HEK293T (cell line): ENCODE data around the gene MUC4.
"Not testable (repeated sequence)": the region's sequence is repeated elsewhere in the genome, so short reads cannot be mapped to it uniquely, and the experiment has no call there.

ENCODE experiments used
- CTCF ChIA-PET: fragments of 350-600 bp; formaldehyde crosslinking; extraction: SDS; loops from one replicate; lab custom pipeline; 2021; ENCODE audit warnings: antibody characterized with exemption, inconsistent platforms; lab: Yijun Ruan, JAX
- POLR2A ChIA-PET: fragments of 350-600 bp; formaldehyde crosslinking; extraction: SDS; loops from one replicate; lab custom pipeline; 2020; ENCODE audit warnings: antibody characterized with exemption, inconsistent platforms; lab: Yijun Ruan, JAX
- DNase-seq: peaks from one replicate; pipeline ENCODE4 v3.0.0; 2012; ENCODE audit warnings: mixed read lengths; ENCODE audit errors: extremely low spot score
- ARNT ChIP-seq: fragments of 450-650 bp; IDR thresholded peaks from 2 replicates; pipeline ENCODE4 v1.6.1; 2017; ENCODE audit warnings: mild to moderate bottlenecking
- BHLHE40 ChIP-seq: fragments of 450-650 bp; IDR thresholded peaks from 2 replicates; pipeline ENCODE4 v1.6.1; 2016; ENCODE audit warnings: mild to moderate bottlenecking, moderate library complexity, borderline replicate concordance
- CTBP1 ChIP-seq: fragments of 450-650 bp; IDR thresholded peaks from 2 replicates; pipeline ENCODE4 v1.6.1; 2016; ENCODE audit warnings: borderline replicate concordance
- ELF4 ChIP-seq: fragments of 450-650 bp; IDR thresholded peaks from 2 replicates; pipeline ENCODE4 v1.6.1; 2017; ENCODE audit warnings: antibody characterized with exemption
- FOXA1 ChIP-seq: fragments of 450-650 bp; IDR thresholded peaks from 2 replicates; pipeline ENCODE4 v1.6.1; 2016; ENCODE audit warnings: mild to moderate bottlenecking
- FOXK2 ChIP-seq: fragments of 450-650 bp; IDR thresholded peaks from 2 replicates; pipeline ENCODE4 v1.6.1; 2016; ENCODE audit warnings: mild to moderate bottlenecking
- FOXM1 ChIP-seq: fragments of 450-650 bp; IDR thresholded peaks from 2 replicates; pipeline ENCODE4 v1.6.1; 2017; ENCODE audit warnings: mild to moderate bottlenecking, borderline replicate concordance
- HDGF ChIP-seq: fragments of 450-650 bp; IDR thresholded peaks from 2 replicates; pipeline ENCODE4 v1.6.1; 2017; ENCODE audit warnings: antibody characterized with exemption, borderline replicate concordance
- L3MBTL2 ChIP-seq: fragments of 450-650 bp; conservative IDR thresholded peaks from 2 replicates; pipeline ENCODE4 v1.6.1; 2016; ENCODE audit warnings: mild to moderate bottlenecking
- LEF1 ChIP-seq: fragments of 450-650 bp; IDR thresholded peaks from 2 replicates; pipeline ENCODE4 v1.6.1; 2017; ENCODE audit warnings: mild to moderate bottlenecking, borderline replicate concordance
- NFRKB ChIP-seq: fragments of 450-650 bp; IDR thresholded peaks from 2 replicates; pipeline ENCODE4 v1.6.1; 2016; ENCODE audit warnings: mild to moderate bottlenecking, moderate library complexity
- PKNOX1 ChIP-seq: fragments of 450-650 bp; IDR thresholded peaks from 2 replicates; pipeline ENCODE4 v1.6.1; 2016
- SP1 ChIP-seq: fragments of 450-650 bp; IDR thresholded peaks from 2 replicates; pipeline ENCODE4 v1.6.1; 2017
- SUZ12 ChIP-seq: fragments of 450-650 bp; IDR thresholded peaks from 2 replicates; pipeline ENCODE4 v1.6.1; 2016; ENCODE audit warnings: mild to moderate bottlenecking
- TARDBP ChIP-seq: fragments of 450-650 bp; IDR thresholded peaks from 2 replicates; pipeline ENCODE4 v1.6.1; 2016
- ZNF384 ChIP-seq: fragments of 450-650 bp; IDR thresholded peaks from 2 replicates; pipeline ENCODE4 v1.6.1; 2016

Gene MUC4

GRCh38 chr3:195735036-195735695 lies 76.6 kb downstream of the MUC4 start:
- POLR2A ChIA-PET, result no interaction called here
- CTCF ChIA-PET, result no interaction called here
- no peak for DNase-seq
- TF ChIP-seq SP1 (no peak), LEF1 (no peak), SUZ12 (no peak), CTBP1 (no peak), FOXM1 (no peak), HDGF (no peak), FOXK2 (no peak), FOXA1 (no peak), PKNOX1 (no peak), BHLHE40 (no peak), TARDBP (no peak), NFRKB (no peak), L3MBTL2 (no peak), ELF4 (no peak), ZNF384 (no peak), ARNT (no peak)

GRCh38 chr3:195732940-195733339 lies 78.8 kb downstream of the MUC4 start:
- DNase-seq, result no peak
- TF ChIP-seq FOXA1 (no peak), NFRKB (no peak), L3MBTL2 (no peak), PKNOX1 (no peak)
- CTCF ChIA-PET, result no interaction called here
- POLR2A ChIA-PET, result no interaction called here

- ChIA-PET POLR2A (no interaction called here), CTCF (no interaction called here)
- no peak for TF ChIP-seq FOXA1
- TF ChIP-seq ELF4, result no peak
- no peak for TF ChIP-seq ARNT
- no peak for TF ChIP-seq FOXM1
- TF ChIP-seq BHLHE40, result no peak
- TF ChIP-seq SUZ12, result no peak
- TF ChIP-seq CTBP1, result no peak
- no peak for TF ChIP-seq TARDBP
- no peak for TF ChIP-seq HDGF
- no peak for TF ChIP-seq LEF1
- TF ChIP-seq L3MBTL2, result no peak
- no peak for TF ChIP-seq SP1
- TF ChIP-seq FOXK2, result no peak
- TF ChIP-seq ZNF384, result no peak
- TF ChIP-seq PKNOX1, result no peak
- no peak for TF ChIP-seq NFRKB
- no peak for DNase-seq
These were observed 80.3 kb downstream of the MUC4 start for GRCh38 chr3:195731356-195731905.

GRCh38 chr3:195729476-195730251 lies 82.1 kb downstream of the MUC4 start:
- no peak for DNase-seq
- TF ChIP-seq SUZ12 (no peak), SP1 (no peak), TARDBP (no peak), HDGF (no peak), FOXA1 (no peak), NFRKB (no peak), PKNOX1 (no peak), ZNF384 (no peak), ARNT (no peak), CTBP1 (no peak), FOXK2 (no peak)
- POLR2A ChIA-PET, result no interaction called here
- CTCF ChIA-PET, result no interaction called here

GRCh38 chr3:195728789-195729188 lies 82.9 kb downstream of the MUC4 start:
- POLR2A ChIA-PET, CTCF ChIA-PET, DNase-seq: not testable (repeated sequence)
